ENCODE results near the gene FAM162A.
"Not testable (repeated sequence)": the region's sequence is repeated elsewhere in the genome, so short reads cannot be mapped to it uniquely, and the experiment has no call there.

FAM162A gene, protein sequence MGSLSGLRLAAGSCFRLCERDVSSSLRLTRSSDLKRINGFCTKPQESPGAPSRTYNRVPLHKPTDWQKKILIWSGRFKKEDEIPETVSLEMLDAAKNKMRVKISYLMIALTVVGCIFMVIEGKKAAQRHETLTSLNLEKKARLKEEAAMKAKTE

DNA sequence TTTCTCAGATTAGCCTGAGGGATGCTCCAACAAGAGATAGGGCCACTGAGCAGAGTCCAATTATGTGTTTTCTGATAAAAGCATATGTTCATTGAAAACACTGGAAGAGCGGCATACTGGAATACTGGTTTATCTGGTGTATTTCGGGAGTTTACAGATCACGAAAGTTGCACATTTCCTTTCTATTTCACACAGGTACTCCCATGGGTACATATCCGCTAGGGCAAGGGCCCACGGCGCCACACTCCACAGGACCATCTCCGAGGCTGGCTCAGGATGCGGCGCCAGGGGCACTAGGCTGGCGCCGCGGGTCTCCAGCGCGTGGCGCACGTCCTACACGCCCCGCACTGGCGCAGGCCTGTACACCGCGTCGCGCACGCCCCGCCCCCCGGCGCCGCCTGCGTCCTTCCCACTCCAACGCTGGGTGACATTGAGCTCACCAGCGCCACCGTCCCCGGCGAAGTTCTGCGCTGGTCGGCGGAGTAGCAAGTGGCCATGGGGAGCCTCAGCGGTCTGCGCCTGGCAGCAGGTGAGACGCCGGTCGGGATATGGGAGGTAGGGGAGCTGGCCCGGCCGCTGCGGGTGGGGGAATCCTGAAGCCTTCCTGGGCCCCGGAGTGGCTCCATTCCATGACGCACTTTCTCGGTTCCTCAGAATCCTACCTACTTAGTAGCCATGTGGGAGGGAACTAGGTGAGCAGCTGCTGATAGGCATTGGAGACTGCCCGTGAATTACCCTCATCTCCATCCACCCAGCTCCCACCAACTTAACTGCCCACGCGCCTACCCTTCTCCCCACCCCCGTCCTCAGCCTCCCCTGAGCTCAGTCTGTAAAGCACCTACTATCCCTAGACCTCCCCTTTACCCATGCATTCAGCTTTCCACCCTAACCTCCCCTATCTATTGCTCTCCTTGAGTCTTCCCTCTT, at the start of gene FAM162A:
TSS of gene FAM162A (plus strand) at position 412 of the 927 bp plus-strand sequence. CDS start at position 496, 84 bp downstream.
- DNase-seq (ENCODE audit: low read depth in 2 of 2) = peak; percentile 86 to 92

DNA sequence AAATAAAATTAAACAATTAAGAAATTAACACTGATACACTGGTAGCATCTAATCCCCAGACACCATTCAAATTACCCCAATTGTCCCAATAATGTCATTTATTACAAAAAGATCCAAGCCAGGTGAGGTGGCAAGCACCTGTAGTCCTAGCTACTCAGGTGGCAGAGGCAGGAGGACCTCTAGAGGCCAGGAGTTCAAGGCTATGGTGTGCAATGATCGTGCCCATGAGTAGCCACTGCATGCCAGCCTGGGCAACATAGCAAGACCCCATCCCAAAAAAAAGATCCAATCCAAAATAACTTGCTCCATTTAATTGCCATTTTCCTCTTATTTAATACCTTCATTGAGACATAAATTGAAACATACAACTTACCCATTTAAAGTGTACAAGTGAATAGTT, 41.2 kb upstream of the FAM162A start:
- DNase-seq (ENCODE audit: low read depth in 2 of 2) = no peak

DNA sequence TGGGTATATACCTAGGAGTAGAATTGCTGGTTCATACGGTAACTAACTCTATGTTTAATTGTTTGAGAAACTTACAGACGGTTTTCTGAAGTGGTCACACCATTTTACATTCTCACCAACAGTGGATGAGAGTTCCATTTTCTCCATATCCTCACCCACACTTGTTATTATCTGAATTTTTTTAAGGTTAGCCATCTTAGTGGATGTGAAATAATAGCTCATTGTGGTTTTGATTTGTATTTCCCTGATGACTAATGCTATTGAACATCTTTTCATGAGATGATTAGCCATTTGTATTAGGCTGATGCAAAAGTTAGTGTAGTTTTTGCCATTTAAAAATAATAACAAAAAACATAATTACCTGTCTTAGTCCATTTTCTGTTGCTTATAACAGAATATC, 40.3 kb upstream of the FAM162A start:
- no peak for DNase-seq (ENCODE audit: low read depth in 2 of 2)

DNA sequence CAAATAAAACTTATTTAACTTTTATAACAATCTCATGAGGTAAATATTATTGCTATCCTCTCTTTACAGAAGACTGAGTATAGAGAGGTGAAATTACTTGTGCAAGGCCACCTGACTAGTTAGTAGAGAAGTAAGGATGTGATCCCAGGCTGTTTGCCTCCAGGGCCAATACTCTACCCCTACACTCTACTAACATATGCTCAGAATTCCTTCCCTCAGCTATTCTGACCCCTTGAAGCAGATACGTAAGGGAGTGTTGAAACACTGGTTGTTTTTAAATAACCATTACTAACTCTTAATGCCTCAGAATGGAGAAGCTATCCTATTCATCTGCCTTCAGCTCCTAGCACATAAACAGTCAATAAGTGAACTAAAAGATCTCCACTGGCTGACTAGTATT, 34.8 kb upstream of the FAM162A start:
- DNase-seq (ENCODE audit: low read depth in 2 of 2) = no peak

DNA sequence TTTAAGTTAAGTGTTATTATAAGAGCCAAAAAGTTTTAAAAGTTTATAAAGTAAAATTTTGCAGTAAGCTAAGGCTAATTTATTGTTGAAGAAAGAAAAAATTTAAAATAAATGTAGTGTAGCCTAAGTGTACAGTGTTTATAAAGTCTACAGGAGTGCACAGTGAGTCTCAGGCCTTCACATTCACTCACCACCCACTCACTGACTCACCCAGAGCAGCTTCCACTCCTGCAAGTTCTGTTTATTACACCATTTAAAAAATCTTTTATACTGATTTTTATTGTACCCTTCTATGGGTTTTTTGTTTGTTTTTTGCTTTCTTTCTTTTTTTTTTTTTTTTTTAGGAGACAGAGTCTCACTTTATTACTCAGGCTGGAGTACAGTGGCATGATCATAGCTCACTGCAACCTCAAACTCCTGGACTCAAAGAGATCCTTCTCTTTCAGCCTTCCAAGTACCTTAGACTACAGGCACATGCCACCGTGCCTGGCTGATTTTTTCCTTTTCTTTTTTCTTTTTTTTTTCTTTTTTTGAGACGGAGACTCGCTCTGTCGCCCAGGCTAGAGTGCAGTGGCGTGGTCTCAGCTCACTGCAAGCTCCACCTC, 33.1 kb upstream of the FAM162A start:
- DNase-seq (ENCODE audit: low read depth in 2 of 2) = no peak

DNA sequence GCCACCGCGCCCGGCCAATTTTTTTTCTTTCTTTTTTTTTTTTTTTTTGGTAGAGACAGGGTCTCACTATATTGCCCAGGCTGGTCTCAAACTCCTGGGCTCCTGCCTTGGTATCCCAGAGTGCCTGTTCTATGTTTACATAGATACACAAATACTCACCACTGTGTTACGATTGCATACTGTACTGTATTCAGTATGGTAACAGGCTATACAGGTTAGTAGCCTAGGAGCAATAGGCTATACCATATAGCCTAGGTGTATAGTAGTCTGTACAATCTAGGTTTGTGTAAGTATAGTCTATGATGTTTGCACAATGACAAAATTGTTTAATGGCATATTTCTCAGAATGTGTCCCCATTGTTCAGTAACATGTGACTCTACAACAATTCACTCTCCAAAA, 32.4 kb upstream of the FAM162A start:
- DNase-seq (ENCODE audit: low read depth in 2 of 2) = no peak

DNA sequence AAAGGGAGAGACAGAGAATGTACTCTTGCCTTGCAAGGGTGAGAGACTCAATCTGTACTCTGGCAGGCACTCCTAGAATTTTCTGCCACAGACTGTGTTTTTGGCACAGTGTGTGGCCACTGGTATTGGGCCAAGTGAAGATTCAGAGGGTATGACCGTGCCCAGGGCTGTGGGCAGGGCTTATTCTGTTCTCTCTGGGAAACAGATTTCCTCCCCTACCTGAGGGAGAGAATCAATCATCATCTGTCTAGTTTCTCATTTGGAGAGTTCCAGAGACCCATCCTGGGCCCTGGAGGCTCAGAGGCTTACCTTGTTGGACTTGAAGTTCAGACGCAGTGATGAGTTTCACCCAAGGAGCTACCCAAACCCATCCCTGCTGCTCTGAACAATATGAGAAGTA, 30.8 kb upstream of the FAM162A start:
- no peak for DNase-seq (ENCODE audit: low read depth in 2 of 2)

DNA sequence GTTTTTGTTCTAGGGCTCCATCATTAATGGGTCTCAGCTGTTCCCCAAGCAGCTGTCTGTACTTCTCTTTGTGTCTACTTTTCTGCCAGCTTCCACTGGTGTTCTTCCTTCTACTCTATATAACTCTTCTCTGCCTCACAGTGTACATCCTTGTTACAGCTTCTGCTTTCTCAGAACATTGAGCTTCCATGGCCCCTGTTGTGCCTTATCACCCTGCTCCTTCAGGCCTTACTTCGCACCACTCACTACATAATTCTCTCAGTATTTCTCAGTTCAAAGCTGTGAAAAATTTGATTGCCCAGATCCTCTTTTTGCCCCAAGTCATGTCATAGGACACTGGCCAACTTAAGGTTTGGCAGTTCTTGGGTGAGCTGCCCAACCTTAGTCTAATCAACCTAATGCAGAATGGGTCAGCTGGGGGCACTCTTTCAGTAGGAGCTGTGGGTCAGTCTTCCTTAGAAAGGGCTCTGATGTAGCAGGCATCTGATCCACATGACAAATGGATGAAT, 30.0 kb upstream of the FAM162A start:
- DNase-seq (ENCODE audit: low read depth in 2 of 2) = no peak

DNA sequence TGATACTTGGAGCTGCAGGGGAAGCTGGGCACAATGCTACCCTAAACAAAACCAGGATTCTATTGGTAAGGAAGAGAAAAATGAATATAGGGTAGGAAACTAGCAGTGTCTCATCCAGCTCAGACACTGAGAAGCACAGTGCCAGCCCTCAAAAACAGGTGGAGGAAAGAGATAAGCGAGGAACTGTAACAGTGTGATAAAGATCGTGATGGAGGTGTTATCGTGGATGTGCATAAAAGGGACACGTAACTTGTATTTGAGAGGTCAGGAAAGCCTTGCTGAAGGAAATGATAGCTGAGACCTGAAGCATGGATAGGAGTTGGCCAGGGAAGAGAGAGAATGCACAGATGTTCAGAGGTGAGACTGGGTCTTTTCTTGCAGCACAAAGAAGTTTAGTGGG, 28.4 kb upstream of the FAM162A start:
- DNase-seq (ENCODE audit: low read depth in 2 of 2) = no peak

DNA sequence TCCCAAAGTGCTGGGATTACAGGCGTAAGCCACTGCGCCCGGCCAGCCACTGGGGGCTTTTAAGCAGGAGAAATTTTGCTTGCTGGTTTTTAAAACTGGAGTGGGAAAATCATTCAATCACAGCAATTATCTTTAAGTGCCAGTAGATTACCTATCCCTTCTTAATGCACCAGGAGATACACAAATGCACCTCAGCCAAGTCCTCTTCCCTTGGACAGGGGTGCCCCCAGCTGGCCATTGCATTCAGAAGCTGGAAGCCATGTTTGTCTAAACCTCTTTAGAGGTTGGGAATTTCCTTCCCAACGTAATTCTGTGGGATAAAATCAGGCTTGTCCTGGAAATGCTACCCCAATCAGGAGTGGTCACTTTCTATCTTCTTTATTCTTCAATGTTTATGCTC, 27.6 kb upstream of the FAM162A start:
- no peak for DNase-seq (ENCODE audit: low read depth in 2 of 2)

DNA sequence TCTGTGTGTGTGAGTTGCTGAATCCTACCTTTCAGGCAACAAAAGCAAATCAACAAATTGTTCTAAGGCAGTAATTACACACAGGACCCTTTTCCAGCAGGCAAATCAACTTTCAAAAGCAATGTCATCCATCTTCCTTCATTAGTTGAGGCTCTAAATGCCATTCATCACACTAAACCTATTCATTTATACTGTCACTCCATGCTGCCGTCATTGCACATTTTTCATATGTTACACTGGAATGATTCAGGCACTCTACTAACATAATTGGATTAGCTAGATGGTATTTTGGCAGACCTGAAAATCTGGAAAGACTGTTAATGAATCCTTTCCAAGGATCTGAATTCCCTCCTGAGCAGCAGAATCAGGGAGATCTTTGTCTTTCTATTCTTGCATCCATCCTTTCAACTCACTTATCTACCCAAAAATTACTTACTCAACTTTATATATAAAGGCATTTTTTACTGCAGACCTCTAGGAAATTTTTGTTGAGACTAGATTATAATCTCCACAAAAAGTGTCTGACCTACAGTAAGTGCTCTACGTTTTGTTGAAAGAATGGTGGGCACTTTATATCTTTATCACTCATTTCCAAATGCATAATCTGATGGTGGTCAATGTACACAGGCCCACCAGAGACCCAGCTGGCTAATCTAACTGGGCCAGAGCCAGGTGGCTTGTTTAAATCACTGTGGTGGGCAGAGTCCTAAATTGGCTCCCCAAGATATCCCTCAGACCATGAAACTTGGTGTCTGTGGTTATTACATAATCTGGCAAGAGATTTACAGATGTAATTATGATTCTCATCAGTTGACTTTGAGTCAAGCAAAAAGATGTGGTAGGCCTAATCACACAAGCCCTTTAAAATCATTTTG, 25.9 kb upstream of the FAM162A start:
- DNase-seq (ENCODE audit: low read depth in 2 of 2) = no peak

DNA sequence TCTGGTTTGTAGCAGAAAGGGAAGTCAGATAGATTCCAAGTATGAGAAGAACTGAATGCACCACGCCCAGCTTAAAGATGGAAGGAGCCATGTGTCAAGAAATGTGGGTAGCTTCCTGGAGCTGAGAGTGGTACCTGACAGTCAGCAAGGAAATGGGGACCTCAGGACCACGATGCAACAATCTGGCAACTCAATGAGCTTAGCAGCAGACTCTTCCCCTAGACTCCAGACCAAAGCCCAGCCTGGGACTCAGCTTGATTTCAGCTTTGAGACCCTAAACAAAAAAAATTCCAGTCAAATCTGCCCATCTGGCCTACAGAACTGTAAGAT, 25.3 kb upstream of the FAM162A start:
- DNase-seq (ENCODE audit: low read depth in 2 of 2) = no peak

DNA sequence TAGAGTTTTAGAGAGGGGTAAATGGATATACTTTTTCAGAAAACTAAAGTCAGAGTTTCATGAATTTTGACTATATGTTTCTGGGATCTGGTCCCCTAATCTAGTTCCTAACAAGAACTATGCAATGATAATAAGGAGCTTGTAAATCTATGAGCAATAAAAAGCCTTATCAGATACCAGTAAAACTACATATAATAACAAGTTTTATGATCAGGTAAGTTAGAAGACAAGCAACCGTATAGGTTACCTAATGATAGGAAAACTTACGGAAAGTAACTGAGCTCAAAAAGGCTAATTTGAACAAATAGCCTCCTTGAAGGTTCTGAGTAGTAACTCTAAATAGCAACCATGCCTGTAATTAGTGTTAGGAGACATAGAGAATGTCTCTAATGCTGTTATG, 22.0 kb upstream of the FAM162A start:
- no peak for DNase-seq (ENCODE audit: low read depth in 2 of 2)

DNA sequence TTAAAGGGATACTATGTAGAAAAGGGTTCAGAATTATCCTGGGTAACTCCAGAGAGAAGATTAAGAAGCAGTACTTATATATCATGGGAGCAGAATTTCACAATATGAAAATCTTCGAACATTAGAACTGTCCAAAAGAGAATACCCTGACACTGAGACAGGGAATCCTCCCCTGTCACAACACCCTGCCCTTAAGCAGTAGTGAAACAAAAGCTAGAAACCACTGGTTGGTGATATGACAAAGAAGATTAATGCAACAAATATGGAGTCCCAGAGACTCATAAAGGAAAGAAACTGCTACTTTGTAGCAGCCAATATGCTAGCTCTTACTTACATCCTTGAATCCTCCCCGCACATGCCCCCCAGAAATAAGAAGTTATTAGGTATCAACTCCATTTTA, 19.5 kb upstream of the FAM162A start:
- no peak for DNase-seq (ENCODE audit: low read depth in 2 of 2)

DNA sequence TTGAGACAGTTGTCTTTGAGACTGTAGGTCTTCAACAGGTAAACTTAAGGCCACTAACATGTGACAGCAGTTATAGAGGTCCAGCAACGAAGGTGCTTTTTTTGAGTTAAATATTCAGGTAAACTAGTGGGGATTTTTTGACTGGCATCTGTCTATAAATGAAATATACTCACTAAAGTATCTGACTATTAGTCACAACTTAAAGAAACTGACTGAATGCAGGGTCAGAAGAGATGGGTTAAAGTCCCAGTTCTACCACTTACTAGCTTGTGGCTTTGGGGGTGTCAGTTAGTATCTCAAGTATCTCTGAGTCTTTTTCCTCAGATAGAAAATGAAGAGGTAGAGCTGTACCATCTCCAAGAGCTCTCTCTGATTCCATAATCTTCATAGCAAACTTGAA, 18.9 kb upstream of the FAM162A start:
- no peak for DNase-seq (ENCODE audit: low read depth in 2 of 2)

DNA sequence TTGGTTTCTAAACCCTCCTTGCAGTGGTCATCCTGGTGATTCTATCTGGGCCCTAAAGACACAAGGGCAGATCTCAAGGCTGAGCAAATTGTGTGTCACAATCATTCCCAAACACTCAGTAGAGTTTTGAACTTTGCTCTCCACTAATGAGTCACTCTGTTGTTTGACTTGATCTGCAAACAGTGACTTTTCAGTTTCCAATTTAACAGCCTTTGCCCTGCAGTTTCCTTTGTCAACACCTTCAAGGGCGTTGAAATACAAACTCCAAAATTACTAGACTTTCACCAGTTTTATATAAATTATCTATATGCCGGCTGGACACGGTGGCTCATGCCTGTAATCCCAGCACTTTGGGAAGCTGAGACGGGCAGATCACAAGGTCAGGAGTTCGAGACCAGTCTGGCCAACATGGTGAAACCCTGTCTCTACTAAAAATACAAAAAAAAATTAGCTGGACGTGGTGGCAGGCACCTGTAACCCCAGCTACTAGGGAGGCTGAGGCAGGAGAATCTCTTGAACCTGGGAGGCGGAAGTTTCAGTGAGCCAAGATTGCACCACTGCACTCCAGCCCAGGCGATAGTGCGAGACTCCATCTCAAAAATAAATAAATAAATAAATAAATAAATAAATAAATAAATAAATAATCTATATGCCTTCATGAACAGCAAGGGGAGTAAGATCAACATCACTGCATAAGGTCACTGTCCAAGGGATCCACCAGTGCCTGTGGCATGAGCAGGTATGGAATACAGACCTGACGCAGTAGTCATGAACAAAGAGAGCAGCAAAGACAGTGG, 18.2 kb upstream of the FAM162A start:
- DNase-seq (ENCODE audit: low read depth in 2 of 2) = not testable (repeated sequence)

DNA sequence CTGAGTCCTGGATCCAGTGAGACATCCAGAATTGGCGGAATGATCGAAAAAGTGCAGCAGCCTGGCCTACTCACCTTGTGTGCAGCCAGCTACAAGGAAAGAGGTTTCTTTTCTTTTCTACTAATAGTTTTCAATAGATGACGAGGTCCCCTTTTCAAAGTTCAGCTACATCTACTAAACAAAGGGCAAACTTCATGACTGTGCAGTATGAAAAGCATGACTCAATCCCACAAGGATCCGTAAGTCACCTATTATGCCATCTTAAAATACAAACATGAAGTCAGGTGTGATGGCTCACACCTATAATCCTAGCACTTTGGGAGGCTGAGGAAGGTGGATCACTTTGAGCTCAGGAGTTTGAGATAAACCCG, 17.6 kb upstream of the FAM162A start:
- DNase-seq (ENCODE audit: low read depth in 2 of 2) = no peak

DNA sequence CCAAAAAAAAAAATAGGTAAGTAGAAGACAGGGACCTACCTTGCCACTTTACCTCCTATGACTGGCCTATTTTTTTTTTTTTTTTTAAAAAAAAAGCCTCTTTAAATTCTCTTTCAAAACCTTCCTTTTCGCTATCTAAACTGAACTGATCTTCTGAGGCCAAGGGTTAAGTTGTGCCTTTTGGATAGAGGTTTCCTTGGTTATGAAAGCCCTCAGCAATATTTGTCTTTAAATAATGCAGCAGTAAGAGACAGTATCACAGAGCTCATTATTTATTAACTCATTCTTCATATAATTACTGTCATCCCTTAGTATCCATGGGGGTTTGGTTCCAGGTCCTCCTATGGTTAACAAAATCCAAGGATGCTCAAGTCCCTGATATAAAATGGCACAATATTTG, 9.9 kb upstream of the FAM162A start:
- DNase-seq (ENCODE audit: low read depth in 2 of 2) = no peak

DNA sequence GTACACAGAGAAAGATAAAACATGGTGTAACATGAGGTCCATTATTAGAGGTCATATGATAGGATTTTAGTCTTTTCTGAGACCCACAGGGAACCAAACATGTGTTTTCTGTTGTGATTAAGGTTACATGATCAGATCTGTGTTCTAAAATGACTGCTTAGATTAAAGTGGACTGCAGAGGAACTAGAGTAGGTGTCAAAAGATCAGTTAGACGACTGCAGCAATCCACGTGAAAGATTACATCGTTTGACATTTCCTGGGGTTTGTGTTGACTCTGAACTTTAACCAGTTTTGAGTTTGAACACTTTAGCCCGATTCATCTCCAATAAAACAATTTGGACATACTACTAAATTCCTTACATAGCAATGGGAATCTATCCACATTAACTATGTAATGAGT, 6.0 kb upstream of the FAM162A start:
- DNase-seq (ENCODE audit: low read depth in 2 of 2) = no peak

DNA sequence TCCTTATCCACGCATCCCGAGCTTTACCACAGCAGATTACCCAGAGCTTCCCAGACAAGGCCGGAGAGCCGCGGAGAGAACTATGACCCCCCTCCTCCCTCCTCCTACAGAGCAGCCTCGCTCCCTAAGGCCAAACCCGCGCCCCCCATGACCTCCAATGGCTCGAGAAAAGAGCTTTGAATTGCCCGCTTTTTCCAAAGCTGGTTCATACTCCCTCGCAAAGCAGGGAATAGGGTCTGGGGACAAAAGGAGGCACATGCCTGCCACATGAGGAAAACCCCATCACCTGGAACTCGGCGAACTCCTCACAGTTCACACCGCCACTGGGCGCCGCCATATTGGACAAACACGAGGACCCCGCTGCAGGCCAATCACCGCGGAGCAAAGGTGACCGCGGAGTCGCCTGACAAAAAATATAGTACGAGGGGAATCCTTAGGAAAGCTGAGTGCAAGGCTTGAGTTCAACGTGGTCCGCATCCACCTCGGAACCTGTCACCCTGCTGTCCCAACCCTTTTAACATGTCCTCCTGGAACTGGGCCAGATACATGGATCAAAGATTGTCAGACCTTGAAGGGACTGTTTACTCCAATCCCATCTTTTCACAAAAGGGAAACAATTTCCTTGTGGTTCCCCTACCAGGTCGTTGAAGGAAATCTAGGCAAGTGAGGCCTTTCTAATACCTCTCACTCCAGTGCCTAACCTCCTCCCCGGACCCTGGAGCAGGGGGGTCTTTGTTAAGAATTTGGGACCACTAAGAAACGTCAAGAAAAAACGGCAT, 905 bp upstream of the FAM162A start, which contains the start of gene MIX23:
TSS of gene MIX23 (minus strand) at position 344 of the 779 bp plus-strand sequence. CDS start at position 337, 7 bp downstream.
- peak; percentile 75 to 82 for DNase-seq (ENCODE audit: low read depth in 2 of 2)
